Left kidney (tissue), 2 donors: ENCODE results near the gene PMIS2. TPM values are rescaled to one million over a fixed set of nuclear protein-coding genes. Genes with fewer than 3 reads are reported as not detected.
"Not testable (repeated sequence)": the region's sequence is repeated elsewhere in the genome, so short reads cannot be mapped to it uniquely, and the experiment has no call there.

ENCODE experiments used
- DNase-seq: peaks from one replicate; pipeline ENCODE4 v3.0.0-alpha.2; 2013
- polyA plus RNA-seq: library from polyadenylated mRNA; unstranded; fragments of 120-200 nt; gene quantifications from one replicate; pipeline ENCODE4 v1.2.1, GENCODE V29; 2013; ENCODE audit not compliant: insufficient read length

Gene PMIS2
- polyA plus RNA-seq, 1 donor: not detected

- no peak for DNase-seq
These were observed 4.9 kb downstream of the PMIS2 start for GRCh38 chr19:35590875-35591274.

GRCh38 chr19:35592226-35592625 lies 6.3 kb downstream of the PMIS2 start:
- DNase-seq: peak; percentile 46

GRCh38 chr19:35595026-35595425 lies 9.1 kb downstream of the PMIS2 start:
- DNase-seq: not testable (repeated sequence)

GRCh38 chr19:35595928-35596327 lies 10.0 kb downstream of the PMIS2 start:
- DNase-seq: no peak

GRCh38 chr19:35596366-35596999 lies 10.5 kb downstream of the PMIS2 start:
- no peak for DNase-seq

- DNase-seq: no peak
These were observed 16.0 kb downstream of the PMIS2 start for GRCh38 chr19:35601971-35602370.

GRCh38 chr19:35604436-35604835 lies 18.5 kb downstream of the PMIS2 start:
- DNase-seq: not testable (repeated sequence)

GRCh38 chr19:35607170-35607569 lies 21.2 kb downstream of the PMIS2 start:
- not testable (repeated sequence) for DNase-seq

GRCh38 chr19:35607661-35608060 lies 21.7 kb downstream of the PMIS2 start:
- DNase-seq: no peak

- DNase-seq: no peak
These were observed 22.3 kb downstream of the PMIS2 start for GRCh38 chr19:35608251-35608650.

GRCh38 chr19:35609851-35610353 lies 23.9 kb downstream of the PMIS2 start:
- no peak for DNase-seq

GRCh38 chr19:35612224-35612558 lies 26.2 kb downstream of the PMIS2 start:
- no peak for DNase-seq

- peak; percentile 94 for DNase-seq
These were observed 26.8 kb downstream of the PMIS2 start, which contains the start of gene HAUS5 for GRCh38 chr19:35612559-35613321. Gene HAUS5 (plus strand): TSS chr19:35612735. CDS start chr19:35612795, 60 bp downstream.

- DNase-seq: no peak
These were observed 27.6 kb downstream of the PMIS2 start for GRCh38 chr19:35613574-35613973.

GRCh38 chr19:35615036-35615435 lies 29.1 kb downstream of the PMIS2 start:
- no peak for DNase-seq

- DNase-seq: no peak
These were observed 32.9 kb downstream of the PMIS2 start for GRCh38 chr19:35618857-35619256.

- no peak for DNase-seq
These were observed 33.4 kb downstream of the PMIS2 start for GRCh38 chr19:35619290-35619923.

- no peak for DNase-seq
These were observed 34.0 kb downstream of the PMIS2 start for GRCh38 chr19:35620001-35620400.

- no peak for DNase-seq
These were observed 35.7 kb downstream of the PMIS2 start for GRCh38 chr19:35621708-35622107.

GRCh38 chr19:35622750-35623149 lies 36.8 kb downstream of the PMIS2 start:
- no peak for DNase-seq

GRCh38 chr19:35623327-35624010 lies 37.5 kb downstream of the PMIS2 start:
- DNase-seq: no peak

GRCh38 chr19:35628264-35628564 lies 42.2 kb downstream of the PMIS2 start:
- no peak for DNase-seq
